ENCODE measurements around the gene GATA2. TPM values are rescaled to one million over a fixed set of nuclear protein-coding genes. Genes with fewer than 3 reads are reported as not detected.

The GATA2 gene
- total and polyA plus RNA-seq, 12 donors = 6.8 to 29.8 (median 12.6) TPM

DNA sequence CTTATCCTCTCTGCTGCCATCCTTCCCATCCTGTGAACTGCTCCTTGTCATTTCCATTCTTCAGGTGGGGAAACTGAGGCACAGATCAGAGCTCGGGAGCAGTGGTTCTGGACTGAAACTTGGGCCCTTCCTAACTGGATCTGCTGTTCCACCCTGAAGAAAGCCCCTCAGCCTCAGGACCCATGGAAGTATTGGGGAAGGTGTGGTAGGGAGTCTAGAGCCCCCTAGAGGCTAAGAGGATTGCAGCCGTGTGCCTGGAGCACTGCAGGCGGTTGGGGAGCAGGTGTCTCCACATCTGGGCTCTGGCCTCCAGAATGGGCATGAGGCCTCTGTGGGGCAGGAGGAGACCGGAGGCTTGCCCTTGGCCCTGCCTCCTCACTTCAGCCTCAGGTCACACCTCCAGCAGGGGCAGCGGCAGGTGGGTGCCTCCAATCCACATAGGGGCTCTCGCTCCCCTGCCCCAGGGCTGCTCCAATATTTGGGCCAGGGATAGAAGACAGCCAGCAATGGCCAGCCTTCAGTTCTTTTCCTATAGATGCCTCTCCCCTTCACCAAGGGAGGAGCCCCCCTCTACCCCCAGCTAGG, 54.4 kb downstream of the GATA2 start:
- peaks cover 0 to 30% (median 10%) of the 10 kb centered on the region in 7 donors for H3K27me3 ChIP-seq
- intact Hi-C loops (cut with DNase I) = no loop called here
- H3K27ac ChIP-seq = no peak overlapping the region
- H3K4me3 ChIP-seq = no peak overlapping the region
- no peak for DNase-seq
- TF ChIP-seq, protein P1, sequence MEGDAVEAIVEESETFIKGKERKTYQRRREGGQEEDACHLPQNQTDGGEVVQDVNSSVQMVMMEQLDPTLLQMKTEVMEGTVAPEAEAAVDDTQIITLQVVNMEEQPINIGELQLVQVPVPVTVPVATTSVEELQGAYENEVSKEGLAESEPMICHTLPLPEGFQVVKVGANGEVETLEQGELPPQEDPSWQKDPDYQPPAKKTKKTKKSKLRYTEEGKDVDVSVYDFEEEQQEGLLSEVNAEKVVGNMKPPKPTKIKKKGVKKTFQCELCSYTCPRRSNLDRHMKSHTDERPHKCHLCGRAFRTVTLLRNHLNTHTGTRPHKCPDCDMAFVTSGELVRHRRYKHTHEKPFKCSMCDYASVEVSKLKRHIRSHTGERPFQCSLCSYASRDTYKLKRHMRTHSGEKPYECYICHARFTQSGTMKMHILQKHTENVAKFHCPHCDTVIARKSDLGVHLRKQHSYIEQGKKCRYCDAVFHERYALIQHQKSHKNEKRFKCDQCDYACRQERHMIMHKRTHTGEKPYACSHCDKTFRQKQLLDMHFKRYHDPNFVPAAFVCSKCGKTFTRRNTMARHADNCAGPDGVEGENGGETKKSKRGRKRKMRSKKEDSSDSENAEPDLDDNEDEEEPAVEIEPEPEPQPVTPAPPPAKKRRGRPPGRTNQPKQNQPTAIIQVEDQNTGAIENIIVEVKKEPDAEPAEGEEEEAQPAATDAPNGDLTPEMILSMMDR (IDR thresholded peaks at IDR 0.05) = peak in 6 of 9 donors; percentile 9 to 41 (median 25)
- no peaks in the 10 kb centered on the region for H3K36me3 ChIP-seq
- H3K4me1 ChIP-seq = no peaks in the 10 kb centered on the region
- H3K9me3 ChIP-seq = no peaks in the 10 kb centered on the region
- ATAC-seq = no peak
- WGBS, 2 donors = 69 to 71% methylated on average over 6 of the region's 6 CpGs

- H3K9me3 ChIP-seq = no peaks in the 10 kb centered on the region
- intact Hi-C loops (cut with DNase I) = no loop called here
- no peak overlapping the region for H3K27ac ChIP-seq
- peaks cover 12 to 52% (median 34%) of the 10 kb centered on the region in 7 donors for H3K27me3 ChIP-seq
- DNase-seq (no peak), ATAC-seq (no peak)
- TF ChIP-seq, protein P1 (IDR thresholded peaks at IDR 0.05) = no peak
- H3K4me3 ChIP-seq = no peak overlapping the region
- 84 to 86% methylated on average over 3 of the region's 3 CpGs for WGBS, 2 donors
- H3K36me3 ChIP-seq = no peaks in the 10 kb centered on the region
- peaks cover 0 to 14% (median 7%) of the 10 kb centered on the region in 9 donors for H3K4me1 ChIP-seq
Observed at GRCh38 chr3:128436214-128436613, 56.8 kb downstream of the GATA2 start.

DNA sequence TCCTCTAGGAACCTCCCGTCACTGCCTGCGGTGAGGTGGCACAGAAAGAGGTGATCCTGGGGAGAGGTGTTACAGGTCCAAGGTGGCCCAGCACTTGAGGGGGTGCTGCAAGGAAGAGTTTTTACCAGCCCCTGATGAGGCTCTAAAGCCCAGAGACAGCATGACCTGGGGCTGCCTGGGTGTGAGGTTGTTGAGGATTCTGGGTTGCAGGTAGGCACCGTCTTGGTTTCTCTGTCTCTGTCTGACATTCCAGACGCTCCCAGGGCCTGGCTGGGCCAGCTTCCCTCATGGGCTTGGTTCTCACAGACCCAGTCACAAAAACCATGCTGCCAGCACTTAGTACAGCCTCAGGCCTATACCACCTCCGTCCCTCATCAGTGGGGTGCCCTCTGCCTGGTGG, 57.4 kb downstream of the GATA2 start:
- Histone ChIP-seq H3K36me3 (no peaks in the 10 kb centered on the region), H3K4me1 (peaks cover 0 to 14% (median 7%) of the 10 kb centered on the region in 9 donors), H3K9me3 (no peaks in the 10 kb centered on the region), H3K27ac (no peak overlapping the region), H3K4me3 (no peak overlapping the region), H3K27me3 (peaks cover 12 to 56% (median 40%) of the 10 kb centered on the region in 7 donors)
- TF ChIP-seq, protein P1 (IDR thresholded peaks at IDR 0.05) = no peak
- intact Hi-C loops (cut with DNase I) = no loop called here
- WGBS, 2 donors = 88 to 93% methylated on average over 5 of the region's 5 CpGs
- ATAC-seq (no peak), DNase-seq (no peak)

DNA sequence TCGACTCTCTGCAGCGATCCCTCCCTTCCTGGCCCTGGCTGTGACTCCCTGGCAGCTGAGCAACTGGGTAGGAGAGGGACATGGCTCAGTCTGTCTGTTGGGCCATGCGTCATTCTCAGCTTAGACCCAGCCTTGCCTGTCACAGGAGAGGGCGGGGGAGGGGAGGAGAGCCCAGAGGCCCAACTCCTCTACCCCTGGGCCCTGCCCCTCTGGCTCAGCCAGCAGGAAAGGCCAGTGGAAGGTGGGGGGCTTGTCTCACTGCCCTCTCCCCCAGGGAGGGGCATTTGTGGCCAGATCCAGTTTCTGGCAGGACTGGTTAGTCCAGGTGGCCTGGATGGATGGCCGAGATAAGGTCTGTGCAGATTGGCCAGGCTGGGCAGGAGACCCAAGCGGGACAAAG, 57.9 kb downstream of the GATA2 start:
- H3K4me3 ChIP-seq = no peak overlapping the region
- H3K27ac ChIP-seq = no peak overlapping the region
- no peaks in the 10 kb centered on the region for H3K36me3 ChIP-seq
- H3K9me3 ChIP-seq = no peaks in the 10 kb centered on the region
- TF ChIP-seq, protein P1 (IDR thresholded peaks at IDR 0.05) = no peak
- H3K27me3 ChIP-seq = peaks cover 12 to 60% (median 42%) of the 10 kb centered on the region in 7 donors
- WGBS, 2 donors = 87 to 88% methylated on average over 6 of the region's 6 CpGs
- DNase-seq (no peak), ATAC-seq (peak in 1 of 8 donors; percentile 13)
- peaks cover 0 to 14% (median 7%) of the 10 kb centered on the region in 9 donors for H3K4me1 ChIP-seq
- intact Hi-C loops (cut with DNase I) = no loop called here
